NCI-H524 treated with DMSO at 0.1 percent for 48 hours (cell line): ENCODE results near the gene CD80.

Experiments
- DNase-seq: peaks from one replicate; lab custom pipeline; 2025; lab: John Stamatoyannopoulos, UW

The CD80 gene

DNA sequence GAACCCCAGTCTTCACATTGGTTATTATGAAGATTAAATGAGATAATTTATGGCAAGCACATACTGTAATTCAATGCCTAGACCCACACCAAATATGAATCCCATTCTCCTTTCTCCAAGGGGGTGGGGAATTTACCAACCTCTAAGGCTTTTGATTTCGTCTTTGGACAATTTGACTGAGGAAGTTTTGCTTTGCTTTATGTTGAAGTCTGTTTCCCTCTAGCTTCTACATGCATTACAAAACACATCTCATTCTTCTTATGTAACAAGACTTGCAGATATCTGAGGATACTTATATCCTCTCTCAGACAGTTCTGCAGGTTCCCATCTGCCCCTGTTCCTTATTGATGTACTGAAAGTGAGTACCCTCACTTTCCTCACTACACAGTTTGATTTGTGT is 12.2 kb downstream of the CD80 start:
- no peak for DNase-seq

DNA sequence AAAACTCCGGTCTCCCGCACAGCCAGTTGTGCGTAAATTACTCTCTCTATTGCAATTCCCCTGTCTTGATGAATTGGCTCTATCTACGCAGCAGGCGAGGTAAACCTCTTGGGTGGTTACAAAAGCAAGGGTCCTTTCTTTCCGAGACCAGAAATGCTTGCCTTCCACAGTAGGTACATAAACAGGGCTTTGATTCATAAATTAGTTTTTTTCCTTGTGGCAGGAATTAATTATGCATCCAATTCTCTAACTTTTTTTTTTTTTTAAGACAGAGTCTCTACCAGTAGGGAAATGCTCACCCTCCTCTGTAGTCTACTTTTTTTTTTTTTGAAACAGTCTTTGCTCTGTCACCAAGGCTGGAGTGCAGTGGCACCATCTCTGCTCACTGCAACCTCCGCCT is 16.3 kb downstream of the CD80 start:
- no peak for DNase-seq

DNA sequence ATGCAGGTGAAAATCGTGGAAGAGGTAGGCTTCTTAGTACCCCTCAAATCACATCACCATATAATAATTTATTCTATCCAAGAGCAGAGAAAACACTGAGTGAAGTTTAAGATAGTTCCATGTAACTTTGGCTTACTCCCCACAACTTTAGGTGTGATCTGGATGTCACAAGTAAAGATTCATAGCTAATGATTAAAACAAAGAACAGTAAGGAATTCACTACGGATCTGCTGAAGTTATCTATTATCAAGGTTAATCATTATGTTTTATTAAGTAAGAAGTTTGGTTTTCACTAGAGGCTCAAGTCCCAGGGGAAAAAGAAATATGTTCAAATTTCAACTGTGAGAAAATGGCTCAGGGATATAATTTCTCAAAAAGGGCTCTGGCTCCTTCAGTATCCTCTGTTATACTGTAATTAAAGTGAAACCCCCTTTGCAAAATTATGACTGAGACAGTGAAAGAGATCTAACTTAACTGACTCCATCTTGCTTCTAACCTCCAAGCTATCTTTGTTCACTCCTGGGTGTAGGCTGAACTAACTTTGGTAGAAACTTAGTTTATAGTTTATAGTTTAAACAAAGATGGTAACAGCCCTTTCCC is 17.1 kb downstream of the CD80 start:
- DNase-seq, result no peak

DNA sequence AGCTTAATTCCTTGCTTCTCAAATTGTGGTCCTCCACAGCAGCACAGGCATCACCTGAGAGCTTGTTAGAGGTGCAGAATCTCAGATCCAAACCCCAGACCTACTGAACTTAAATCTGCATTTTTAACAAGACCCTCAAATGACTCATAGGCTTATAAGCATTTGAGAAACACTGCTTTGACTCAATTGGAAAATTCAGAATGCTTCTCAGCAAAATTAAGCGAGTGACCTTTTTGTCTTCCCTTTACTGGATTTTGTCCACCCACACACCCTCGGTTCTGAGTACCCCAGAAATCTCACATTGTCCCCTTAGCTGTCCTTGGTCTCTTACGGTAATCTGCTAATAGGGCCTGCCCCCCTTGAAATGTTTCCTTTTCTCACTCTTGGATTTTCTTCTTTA is 17.9 kb downstream of the CD80 start:
- no peak for DNase-seq

DNA sequence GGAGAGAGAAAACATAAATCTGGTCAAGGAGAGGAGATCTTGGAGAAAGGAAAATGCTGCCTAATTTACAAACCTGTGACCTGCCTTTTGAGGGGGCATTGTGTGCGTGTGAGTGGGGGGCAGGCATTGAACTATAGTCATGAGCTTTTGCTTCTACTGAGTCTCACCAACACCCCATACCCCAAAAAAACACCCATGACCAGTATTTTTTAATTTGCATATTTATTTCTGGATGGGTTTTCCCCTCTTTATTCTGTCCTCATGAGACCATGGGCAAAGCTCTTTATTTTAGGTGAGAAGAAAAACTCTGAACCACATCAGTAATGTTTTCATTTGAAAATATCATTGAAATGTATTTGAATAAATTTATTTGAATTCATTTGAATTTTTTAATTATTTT is 20.6 kb downstream of the CD80 start:
- DNase-seq, result no peak

DNA sequence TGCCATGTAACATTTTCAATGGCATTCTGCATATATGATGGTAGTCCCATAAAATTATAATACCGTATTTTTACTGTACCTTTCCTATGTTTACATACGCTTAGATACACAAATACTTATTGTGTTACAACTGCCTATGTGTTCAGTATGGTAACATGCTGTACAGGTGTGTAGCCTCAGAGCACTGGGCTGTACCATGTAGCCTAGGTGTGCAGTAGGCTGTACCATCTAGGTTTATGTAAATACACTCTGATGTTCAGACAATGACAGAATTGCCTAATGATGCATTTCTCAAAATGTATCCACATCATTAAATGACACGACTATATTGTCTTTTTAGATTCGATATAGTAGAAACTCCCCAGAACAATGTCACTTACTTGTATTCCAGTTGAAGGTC is 22.7 kb downstream of the CD80 start:
- no peak for DNase-seq

DNA sequence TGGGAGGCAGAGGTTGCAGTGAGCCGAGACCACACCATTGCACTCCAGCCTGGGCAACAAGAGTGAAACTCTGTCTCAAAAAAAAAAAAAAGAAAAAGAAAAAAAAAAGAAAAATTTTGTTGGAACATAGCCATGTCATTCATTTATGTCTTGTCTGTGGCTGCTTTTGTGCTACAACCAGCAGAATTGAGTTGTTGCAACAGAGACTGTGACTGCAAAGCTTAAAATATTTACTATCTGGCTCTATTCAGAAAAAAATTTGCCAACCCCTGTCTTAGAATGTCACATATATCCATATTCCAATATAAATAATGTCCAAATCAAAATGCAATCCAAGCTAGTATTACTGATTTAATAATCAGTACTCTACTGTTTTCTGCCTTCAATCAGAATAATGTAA is 25.1 kb downstream of the CD80 start:
- DNase-seq, result no peak

DNA sequence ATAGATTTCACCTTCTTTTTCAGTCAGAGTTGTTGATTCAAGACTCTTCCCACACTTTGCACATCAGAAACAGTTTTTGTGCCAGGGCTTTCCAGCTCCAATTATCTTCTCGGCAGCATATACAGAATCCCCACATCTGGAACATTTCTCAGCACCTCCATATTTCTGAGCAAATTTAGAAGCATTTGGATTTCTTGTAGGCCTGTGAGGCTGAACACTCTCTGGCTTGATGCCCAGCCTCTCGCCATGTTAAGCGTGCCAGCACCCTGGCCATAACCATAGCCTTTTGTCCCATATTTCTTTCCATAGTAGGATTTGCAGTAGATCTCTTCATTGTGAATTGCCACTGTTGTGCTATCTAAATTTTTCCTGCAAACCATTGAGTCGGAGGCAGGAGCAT is 28.3 kb downstream of the CD80 start:
- no peak for DNase-seq

DNA sequence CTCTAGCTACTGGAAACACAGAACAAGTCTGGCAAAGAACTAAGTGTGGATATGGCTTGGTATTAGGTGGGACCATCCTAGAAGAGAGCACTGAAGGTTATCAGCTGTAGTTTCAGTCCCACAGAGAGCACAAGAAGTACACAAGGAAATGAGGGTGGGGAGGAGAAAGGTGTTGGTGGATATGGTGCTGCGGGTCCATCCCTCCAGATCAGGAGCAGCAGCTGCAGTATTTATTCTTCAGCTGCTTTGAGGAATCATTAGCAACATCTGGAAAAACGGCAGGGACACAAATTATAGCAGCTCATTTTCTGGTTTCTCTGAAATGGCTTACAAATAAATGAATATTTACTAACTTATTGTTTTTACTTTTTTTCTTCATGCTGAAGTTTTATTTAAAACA is 29.0 kb downstream of the CD80 start:
- no peak for DNase-seq

DNA sequence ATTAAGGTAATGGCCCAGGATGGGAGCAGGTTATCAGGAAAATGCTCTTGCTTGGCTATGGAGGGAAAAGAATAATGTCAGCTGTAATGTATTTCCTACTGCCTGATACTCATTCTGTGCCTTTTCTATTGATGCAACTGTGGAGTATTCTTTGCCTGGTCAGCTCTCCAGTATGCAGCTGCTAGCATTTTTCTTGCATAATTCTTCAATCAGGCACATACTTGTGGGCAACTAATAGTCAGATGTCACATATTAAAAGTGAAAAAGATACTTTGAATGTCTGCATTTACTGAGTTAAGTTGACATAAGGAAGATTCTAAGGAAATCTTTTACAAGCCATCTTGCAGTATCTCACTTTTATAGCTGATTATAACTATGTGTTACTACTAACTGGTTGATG is 29.5 kb downstream of the CD80 start:
- no peak for DNase-seq

DNA sequence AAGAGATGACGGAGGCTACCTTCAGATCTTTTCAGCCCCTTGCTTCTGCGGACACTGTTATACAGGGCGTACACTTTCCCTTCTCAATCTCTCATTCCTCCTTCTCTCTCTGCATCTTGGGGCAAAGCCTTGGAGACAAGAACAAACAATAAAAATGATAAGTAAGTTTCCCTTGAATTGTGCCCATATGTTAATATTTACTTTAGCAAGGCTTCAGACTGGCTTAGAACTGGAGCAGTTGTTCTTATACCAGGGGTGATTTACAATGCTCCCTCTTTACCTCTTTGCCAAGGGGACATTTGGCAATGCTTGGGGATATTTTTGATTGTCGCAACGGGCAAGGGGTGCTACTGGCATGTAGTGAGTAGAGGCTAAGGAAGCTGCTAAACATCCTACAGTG is 31.7 kb downstream of the CD80 start:
- no peak for DNase-seq

DNA sequence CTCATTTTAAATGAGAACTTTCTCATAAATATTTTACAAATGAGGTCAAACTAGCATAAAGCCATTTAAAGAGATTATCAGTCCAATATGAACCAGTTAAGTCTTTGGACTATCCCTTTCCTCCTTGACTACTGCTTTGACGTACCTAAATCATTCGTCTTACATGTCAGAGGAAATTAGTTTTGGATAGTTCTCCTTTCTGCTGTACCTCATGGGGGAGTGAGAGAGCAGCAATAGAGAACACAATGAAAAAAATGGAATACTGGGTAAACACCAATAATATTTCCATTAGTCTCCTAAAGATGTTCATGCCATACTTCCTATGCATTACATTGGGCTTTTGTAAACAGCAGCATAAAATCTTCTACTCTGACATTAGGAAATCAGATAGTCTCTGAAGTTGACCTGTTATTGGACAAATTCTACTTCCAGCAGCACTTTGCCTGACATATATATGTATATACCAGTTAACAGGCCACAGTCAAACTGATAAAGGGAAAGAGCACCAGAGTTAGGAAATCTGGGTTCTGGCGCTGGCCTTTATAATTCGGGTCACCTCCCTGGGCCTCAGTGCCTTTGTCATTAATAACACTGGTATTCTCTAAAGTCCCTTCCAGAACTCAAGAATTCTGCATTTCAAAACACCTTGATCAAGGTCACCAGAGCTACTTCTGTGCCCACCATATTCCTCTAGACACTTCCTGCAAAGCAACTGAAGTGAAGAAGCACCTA is 34.3 kb downstream of the CD80 start:
- no peak for DNase-seq

DNA sequence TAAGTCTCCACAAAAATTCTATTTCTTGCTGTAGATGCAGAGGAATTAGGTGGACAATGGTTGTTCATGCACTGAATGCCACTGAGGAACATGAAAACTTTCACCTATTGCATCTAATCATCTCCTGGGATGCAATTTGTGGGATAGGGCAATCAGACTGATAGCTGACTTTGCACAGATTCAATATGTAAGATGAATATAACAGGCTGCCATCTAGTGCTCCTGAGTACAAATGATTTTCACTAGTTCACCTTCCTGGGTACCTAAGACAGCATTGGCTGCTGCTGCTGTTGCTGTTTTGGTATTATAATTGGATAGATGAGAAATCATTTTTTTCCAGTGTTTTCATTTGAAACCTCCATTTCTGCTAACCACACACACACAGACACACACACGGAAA is 41.4 kb downstream of the CD80 start:
- no peak for DNase-seq

DNA sequence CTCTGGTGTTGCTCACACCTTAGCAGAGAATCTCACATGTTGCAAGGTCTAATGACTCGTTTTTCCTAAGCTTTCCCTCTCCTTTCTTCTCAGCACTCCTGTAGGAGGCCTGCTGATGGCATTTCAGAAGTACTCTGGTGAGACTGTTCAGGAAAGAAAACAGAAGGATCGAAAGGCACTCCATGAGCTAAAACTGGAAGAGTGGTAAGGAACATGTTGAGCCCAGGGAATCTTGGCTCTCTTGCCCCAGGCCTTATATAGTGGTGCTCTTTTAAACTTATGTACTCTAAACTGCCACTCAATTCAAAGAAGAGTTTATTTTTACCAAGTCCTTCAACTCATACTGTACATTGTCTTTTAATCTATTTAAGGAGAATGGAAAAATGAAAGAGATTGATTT is 42.3 kb downstream of the CD80 start:
- no peak for DNase-seq

DNA sequence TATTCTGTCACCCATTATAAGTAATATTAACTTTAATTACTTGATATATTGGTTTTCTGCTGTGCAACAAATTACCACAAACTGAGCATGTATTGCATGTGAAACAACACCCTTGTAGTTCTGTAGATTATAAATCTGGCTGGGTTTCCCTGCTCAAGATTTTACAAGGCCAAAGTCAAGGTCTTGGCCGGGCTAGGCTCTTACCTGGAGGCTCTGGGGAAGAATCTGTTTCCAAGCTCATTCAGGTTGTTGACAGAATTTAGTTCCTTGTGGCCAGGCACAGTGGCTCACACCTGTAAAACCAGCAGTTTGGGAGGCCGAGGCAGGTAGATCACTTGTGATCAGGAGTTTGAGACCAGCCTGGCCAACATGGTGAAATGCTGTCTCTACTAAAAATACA is 44.8 kb downstream of the CD80 start:
- no peak for DNase-seq

DNA sequence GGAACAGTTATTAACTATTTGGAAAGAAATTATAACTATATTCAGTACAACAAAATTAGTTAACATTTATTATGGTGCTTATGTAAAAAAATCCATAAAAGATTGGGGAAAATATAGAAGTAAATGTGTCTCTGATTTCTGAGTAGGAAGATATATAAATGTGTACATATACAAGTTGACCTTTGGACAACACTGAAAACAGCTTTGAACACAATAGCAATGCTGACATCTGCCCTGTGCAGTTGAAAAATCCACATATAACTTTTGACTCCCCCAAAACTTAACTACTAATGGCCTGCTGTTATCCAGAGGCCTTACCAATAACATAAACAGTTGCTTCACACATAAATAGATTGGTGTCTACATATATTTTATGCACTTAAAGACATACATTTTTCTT is 48.7 kb downstream of the CD80 start:
- DNase-seq, result no peak

DNA sequence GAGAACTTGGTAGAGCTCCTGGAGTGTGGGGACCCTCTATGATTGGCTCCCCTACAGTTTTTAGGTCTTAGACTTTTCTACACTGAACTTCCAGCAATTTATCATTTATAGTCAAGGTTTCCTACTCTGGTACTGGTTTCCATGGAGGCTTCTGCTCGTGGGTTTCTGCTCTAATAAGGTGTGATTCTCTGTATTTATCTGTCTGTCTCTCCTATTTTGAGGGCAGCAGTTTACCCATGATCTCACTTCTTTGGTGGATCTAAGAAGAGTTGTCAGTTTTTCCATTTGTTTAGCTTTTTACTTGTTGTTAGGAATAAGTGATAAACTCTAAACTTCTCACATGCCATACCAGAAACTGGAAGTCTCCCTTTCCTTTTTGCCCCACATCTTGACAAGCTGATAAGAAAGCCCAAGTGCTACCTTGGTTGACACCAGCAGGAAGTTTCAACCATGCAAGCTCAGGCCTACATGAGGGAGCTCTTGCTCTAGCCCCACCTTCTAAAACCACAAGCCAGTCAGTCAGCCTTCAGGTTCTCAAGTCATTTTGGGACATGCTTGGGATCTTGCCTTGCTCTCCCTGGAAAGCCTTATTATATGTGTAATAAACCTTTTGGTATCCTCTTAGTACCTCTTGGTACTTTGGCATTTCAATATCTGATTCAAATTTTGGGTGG is 51.1 kb downstream of the CD80 start:
- no peak for DNase-seq

DNA sequence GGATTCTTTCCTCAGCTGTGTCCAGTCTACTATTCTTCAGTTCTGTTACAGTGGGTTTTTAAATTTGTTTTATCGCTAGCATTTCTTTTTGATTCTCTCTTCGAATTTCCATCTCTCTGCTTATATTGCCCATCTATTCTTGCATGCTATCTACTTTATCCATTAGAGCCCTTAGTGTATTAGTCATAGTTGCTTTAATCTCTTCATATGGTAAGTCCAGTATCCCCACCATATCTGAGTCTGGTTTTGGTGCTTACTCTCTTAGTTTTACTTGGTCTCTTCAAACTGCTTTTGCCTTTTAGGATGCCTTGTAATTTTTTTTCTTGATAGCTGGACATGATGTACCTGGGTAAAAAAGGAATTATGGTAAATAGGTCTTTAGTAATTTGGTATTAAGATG is 52.0 kb downstream of the CD80 start:
- no peak for DNase-seq

DNA sequence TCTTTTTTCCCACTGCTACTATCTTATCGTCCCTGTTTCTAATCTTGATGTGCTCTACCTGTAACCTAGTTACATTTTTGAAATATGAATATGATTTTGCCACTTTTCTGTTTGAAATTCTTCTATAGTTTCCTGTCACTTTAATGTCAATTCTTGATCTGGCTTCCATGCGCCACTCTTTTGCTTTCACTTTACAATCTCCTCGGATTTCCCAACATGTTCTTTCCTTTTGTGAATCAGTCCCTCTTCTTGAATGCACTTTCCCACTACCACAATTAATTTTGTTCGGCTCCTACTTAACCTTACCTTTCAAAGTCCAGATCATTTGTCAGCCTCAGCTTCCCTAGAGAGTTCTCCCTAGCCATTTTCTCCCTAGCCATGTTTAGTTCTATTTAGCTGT is 52.8 kb downstream of the CD80 start:
- no peak for DNase-seq

DNA sequence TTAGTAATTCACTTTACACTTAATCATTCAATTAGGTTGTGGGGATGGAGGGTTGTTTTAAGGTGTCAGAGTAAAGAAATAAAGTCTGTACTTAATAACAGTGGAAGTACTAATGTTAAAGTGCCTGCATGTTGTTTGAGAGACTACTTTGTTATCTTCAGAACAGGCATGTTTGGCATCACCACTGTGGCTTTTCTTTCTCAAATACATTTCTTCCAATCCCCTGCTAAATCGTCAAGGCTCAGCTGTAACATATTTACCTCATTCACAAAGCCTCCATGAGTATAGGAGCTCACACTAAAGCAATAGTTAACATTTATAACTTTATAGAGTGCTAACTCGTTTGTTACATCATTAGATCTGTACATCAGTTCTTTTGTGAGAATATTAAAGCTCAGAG is 58.5 kb downstream of the CD80 start:
- no peak for DNase-seq

DNA sequence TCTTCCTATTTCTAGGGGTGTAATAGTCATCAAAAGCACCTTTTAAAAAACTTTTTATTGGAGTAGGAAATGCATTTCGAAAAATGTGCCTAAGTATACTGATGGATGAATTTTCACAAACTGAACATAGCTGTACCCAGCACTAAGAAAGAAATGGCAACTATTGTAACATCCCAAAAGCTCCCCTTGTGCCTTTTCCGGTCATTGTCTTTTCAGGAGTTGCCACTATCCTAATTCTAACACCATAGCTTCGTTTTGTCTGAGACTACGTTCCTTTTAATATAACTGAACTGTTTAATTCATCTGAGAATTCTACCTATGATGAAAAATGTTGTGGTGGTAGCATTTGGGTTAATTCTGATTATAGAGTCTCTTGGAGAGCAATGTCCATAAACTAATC is 59.1 kb downstream of the CD80 start:
- no peak for DNase-seq

DNA sequence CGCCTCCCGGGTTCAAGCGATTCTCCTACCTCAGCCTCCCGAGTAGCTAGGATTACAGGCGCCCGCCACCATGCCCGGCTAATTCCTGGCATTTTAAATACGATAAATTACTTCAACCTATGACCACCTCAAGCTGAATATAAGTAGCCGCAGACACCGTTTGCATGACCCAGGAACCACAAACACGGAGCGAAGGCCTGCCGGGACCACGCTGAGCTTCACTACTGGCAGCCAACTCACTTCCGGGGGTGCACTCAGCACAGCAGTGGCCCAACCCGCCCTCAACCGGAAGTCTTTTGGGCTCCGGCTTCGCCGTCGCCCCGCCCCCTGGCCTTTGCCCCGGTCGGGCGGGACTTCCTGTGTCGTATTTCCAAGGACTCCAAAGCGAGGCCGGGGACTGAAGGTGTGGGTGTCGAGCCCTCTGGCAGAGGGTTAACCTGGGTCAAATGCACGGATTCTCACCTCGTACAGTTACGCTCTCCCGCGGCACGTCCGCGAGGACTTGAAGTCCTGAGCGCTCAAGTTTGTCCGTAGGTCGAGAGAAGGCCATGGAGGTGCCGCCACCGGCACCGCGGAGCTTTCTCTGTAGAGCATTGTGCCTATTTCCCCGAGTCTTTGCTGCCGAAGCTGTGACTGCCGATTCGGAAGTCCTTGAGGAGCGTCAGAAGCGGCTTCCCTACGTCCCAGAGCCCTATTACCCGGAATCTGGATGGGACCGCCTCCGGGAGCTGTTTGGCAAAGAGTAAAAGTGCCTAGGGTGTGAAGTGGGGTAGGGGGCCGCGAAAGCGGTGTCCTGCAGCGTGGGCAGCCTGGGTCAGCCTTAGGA is 61.0 kb downstream of the CD80 start, which contains the start of gene TIMMDC1:
TSS of gene TIMMDC1 (plus strand) at position 362 of the 826 bp plus-strand sequence. CDS start at position 549, 187 bp downstream.
- peak; percentile 91 for DNase-seq

DNA sequence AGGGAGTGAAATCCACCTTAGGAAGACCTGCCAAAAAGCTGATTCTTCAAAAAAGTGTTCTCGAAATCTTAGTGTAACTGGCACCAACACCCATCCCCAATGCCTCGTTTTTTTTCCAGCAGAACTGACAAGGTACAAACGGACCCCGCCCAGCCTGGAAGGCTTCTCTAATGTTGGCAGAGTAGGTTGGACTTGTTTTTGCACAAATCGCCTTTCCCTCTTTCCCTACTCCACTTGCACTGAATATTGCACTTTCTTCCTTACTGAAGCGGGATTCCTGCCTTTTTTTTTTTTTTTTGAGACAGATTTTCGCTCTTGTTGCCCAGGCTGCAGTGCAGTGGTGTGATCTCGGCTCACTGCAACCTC is 61.6 kb downstream of the CD80 start:
- no peak for DNase-seq
